Type B pancreatic cell (in vitro differentiated cells): ENCODE data around the gene LHFPL3. TPM values are rescaled to one million over a fixed set of nuclear protein-coding genes. Genes with fewer than 3 reads are reported as not detected.
"Not testable (repeated sequence)": the region's sequence is repeated elsewhere in the genome, so short reads cannot be mapped to it uniquely, and the experiment has no call there.

Experiments used
- DNase-seq: peaks from one replicate; pipeline ENCODE4 v3.0.0; 2021; ENCODE audit warnings: mixed read lengths; ENCODE audit not compliant: unreplicated experiment; ENCODE audit errors: extremely low spot score
- H3K27ac Mint-ChIP-seq: 2 replicates; pipeline ENCODE4 v1.8.0; 2021; ENCODE audit warnings: mild to moderate bottlenecking, mixed read lengths
- H3K27me3 Mint-ChIP-seq: 2 replicates; pipeline ENCODE4 v1.8.0; 2021; ENCODE audit warnings: mixed read lengths
- H3K36me3 Mint-ChIP-seq: 2 replicates; pipeline ENCODE4 v1.8.0; 2021; ENCODE audit warnings: mixed read lengths
- H3K4me1 Mint-ChIP-seq: one replicate; pipeline ENCODE4 v1.8.0; 2021; ENCODE audit warnings: mixed read lengths; ENCODE audit not compliant: unreplicated experiment
- H3K4me3 Mint-ChIP-seq: 2 replicates; pipeline ENCODE4 v1.8.0; 2021; ENCODE audit warnings: mild to moderate bottlenecking, mixed read lengths
- H3K9me3 Mint-ChIP-seq: 2 replicates; pipeline ENCODE4 v1.8.0; 2021; ENCODE audit warnings: mixed read lengths
- total RNA-seq: library from RNA; stranded (reverse); gene quantifications from 2 replicates; pipeline ENCODE4 v1.2.1, GENCODE V29; 2021; ENCODE audit warnings: low replicate concordance
- TF ChIP-seq, protein P1 (sequence below): fragments of 200-600 bp; sonication (generic); conservative IDR thresholded peaks from 2 replicates; pipeline ENCODE4 v1.5.0; 2021; ENCODE audit warnings: antibody characterized with exemption, mild to moderate bottlenecking

LHFPL3 gene
- total RNA-seq, 1 donor from 2014 or later: 0.31 TPM

DNA sequence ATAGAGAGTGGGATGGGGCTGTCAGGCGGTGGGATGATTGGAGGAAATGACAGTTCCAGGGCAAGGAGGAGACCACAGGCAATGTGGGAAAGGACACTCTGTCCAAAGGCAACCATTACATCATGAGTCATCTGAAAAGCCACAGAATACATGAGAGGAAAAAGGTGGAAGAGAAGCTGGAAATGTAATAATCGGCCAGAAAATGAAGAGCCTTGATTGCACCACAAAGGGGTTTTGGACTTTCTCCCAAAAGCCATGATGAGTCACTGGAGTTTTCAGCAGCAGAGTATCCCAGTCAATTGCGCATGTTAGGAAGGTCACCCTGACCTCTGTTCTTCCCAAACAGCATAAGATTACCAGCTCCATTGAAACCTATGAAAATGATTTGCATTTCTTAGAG lies 222.0 kb downstream of the LHFPL3 start:
- no peak overlapping the region for H3K4me3 Mint-ChIP-seq
- H3K36me3 Mint-ChIP-seq: no peaks in the 10 kb centered on the region
- no peaks in the 10 kb centered on the region for H3K4me1 Mint-ChIP-seq
- H3K27me3 Mint-ChIP-seq: no peaks in the 10 kb centered on the region
- no peak overlapping the region for H3K27ac Mint-ChIP-seq
- no peak for DNase-seq
- no peaks in the 10 kb centered on the region for H3K9me3 Mint-ChIP-seq
- TF ChIP-seq, protein P1, sequence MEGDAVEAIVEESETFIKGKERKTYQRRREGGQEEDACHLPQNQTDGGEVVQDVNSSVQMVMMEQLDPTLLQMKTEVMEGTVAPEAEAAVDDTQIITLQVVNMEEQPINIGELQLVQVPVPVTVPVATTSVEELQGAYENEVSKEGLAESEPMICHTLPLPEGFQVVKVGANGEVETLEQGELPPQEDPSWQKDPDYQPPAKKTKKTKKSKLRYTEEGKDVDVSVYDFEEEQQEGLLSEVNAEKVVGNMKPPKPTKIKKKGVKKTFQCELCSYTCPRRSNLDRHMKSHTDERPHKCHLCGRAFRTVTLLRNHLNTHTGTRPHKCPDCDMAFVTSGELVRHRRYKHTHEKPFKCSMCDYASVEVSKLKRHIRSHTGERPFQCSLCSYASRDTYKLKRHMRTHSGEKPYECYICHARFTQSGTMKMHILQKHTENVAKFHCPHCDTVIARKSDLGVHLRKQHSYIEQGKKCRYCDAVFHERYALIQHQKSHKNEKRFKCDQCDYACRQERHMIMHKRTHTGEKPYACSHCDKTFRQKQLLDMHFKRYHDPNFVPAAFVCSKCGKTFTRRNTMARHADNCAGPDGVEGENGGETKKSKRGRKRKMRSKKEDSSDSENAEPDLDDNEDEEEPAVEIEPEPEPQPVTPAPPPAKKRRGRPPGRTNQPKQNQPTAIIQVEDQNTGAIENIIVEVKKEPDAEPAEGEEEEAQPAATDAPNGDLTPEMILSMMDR: no peak

DNA sequence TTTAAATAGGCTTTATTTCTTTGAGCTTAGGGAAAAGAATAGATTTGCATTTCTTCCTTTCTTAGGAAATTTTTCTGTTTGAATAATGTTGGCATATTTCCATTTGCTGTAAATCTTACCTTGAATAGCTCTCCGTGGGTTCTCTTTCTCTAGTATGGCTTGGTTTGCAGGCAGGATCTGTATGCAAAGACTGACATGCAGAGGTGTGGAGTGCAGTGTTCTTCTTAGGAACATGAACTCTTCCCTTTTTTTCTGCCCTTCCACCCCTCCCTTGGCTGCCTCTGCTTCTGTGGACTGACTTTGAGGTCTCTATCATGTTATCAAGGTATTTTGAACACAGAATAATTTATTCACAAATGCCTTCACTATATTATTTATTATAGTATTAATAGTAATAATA lies 222.8 kb downstream of the LHFPL3 start:
- Mint-ChIP-seq H3K27ac (no peak overlapping the region), H3K4me3 (no peak overlapping the region), H3K9me3 (no peaks in the 10 kb centered on the region), H3K36me3 (no peaks in the 10 kb centered on the region), H3K4me1 (no peaks in the 10 kb centered on the region), H3K27me3 (no peaks in the 10 kb centered on the region)
- DNase-seq: no peak
- TF ChIP-seq, protein P1: no peak

GRCh38 chr7:104552102-104552501 lies 223.7 kb downstream of the LHFPL3 start:
- no peaks in the 10 kb centered on the region for H3K4me1 Mint-ChIP-seq
- no peak for DNase-seq
- H3K9me3 Mint-ChIP-seq: no peaks in the 10 kb centered on the region
- no peaks in the 10 kb centered on the region for H3K36me3 Mint-ChIP-seq
- no peaks in the 10 kb centered on the region for H3K27me3 Mint-ChIP-seq
- TF ChIP-seq, protein P1: no peak
- H3K27ac Mint-ChIP-seq: no peak overlapping the region
- no peak overlapping the region for H3K4me3 Mint-ChIP-seq

- Mint-ChIP-seq H3K9me3 (no peaks in the 10 kb centered on the region), H3K27me3 (no peaks in the 10 kb centered on the region), H3K4me3 (no peak overlapping the region), H3K4me1 (no peaks in the 10 kb centered on the region), H3K36me3 (no peaks in the 10 kb centered on the region), H3K27ac (no peak overlapping the region)
- TF ChIP-seq, protein P1: no peak
- DNase-seq: no peak
Observed at GRCh38 chr7:104553074-104553473, 224.7 kb downstream of the LHFPL3 start.

GRCh38 chr7:104563350-104563901 lies 235.0 kb downstream of the LHFPL3 start:
- not testable (repeated sequence) for H3K27me3 Mint-ChIP-seq, H3K4me3 Mint-ChIP-seq, H3K27ac Mint-ChIP-seq, H3K36me3 Mint-ChIP-seq, H3K4me1 Mint-ChIP-seq, DNase-seq, H3K9me3 Mint-ChIP-seq

DNA sequence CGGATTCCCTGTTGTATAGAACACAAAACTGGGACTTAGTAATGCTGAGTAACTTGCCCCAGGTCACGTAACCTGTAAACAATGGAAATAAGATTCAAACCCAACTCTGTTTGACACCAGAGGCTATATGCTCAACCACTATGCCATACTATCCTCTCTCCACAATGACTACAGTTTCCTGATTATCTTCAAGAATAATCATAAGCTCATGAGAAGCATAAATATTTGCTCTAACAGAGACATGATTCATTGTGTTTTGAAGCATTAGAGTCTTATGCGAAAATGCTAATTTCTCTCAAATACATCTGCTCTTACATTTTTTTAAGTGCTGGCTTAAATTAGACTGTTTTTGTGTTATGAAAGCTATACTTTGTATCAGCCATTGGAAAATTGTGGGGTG lies 241.3 kb downstream of the LHFPL3 start:
- no peaks in the 10 kb centered on the region for H3K4me1 Mint-ChIP-seq
- DNase-seq: no peak
- TF ChIP-seq, protein P1: no peak
- H3K27me3 Mint-ChIP-seq: peaks cover 20% of the 10 kb centered on the region
- H3K27ac Mint-ChIP-seq: no peak overlapping the region
- no peaks in the 10 kb centered on the region for H3K9me3 Mint-ChIP-seq
- H3K4me3 Mint-ChIP-seq: no peak overlapping the region
- no peaks in the 10 kb centered on the region for H3K36me3 Mint-ChIP-seq
